AG04450 (cell line): ENCODE results near the gene DPH2. TPM values are rescaled to one million over a fixed set of nuclear protein-coding genes. Genes with fewer than 3 reads are reported as not detected.

Experiments used
- CTCF ChIA-PET: fragments of 300-600, 350-600 bp; formaldehyde crosslinking; extraction: SDS; loops from one replicate; lab custom pipeline; 2022; ENCODE audit warnings: antibody characterized with exemption, inconsistent platforms; lab: Charles Lee
- POLR2A ChIA-PET: fragments of 350-600 bp; formaldehyde crosslinking; extraction: SDS; loops from one replicate; lab custom pipeline; 2021; ENCODE audit warnings: antibody characterized with exemption, inconsistent platforms; lab: Yijun Ruan, JAX
- DNase-seq: peaks from one replicate; pipeline ENCODE4 v3.0.0-alpha.2; 2011; ENCODE audit warnings: low read depth, low spot score
- H3K27ac ChIP-seq: one replicate; pipeline ENCODE4 v1.5.1; 2012; ENCODE audit warnings: low read depth, low read length, control low read depth
- H3K27me3 ChIP-seq: one replicate; pipeline ENCODE4 v1.6.0; 2012; ENCODE audit warnings: low read length; ENCODE audit not compliant: control insufficient read depth, insufficient read depth
- H3K4me3 ChIP-seq: 2 replicates; pipeline ENCODE4 v1.5.1; 2011; ENCODE audit warnings: mild to moderate bottlenecking, low read depth, low read length, control low read depth
- H3K9me3 ChIP-seq: 2 replicates; pipeline ENCODE4 v1.5.1; 2012; ENCODE audit warnings: low read length; ENCODE audit not compliant: control insufficient read depth, insufficient read depth
- polyA plus RNA-seq: library from polyadenylated mRNA; depleted of rRNA; stranded (reverse); fragments of >200 nt; gene quantifications from 2 replicates; pipeline ENCODE4 v1.2.3, GENCODE V29; 2011
- TF ChIP-seq, protein P1 (sequence below): IDR thresholded peaks from 2 replicates; pipeline ENCODE4 v1.5.1; 2011; ENCODE audit warnings: low read depth, low read length, control low read depth, inconsistent platforms

DPH2 gene
- polyA plus RNA-seq, 1 experiment: 17.9 TPM

DNA sequence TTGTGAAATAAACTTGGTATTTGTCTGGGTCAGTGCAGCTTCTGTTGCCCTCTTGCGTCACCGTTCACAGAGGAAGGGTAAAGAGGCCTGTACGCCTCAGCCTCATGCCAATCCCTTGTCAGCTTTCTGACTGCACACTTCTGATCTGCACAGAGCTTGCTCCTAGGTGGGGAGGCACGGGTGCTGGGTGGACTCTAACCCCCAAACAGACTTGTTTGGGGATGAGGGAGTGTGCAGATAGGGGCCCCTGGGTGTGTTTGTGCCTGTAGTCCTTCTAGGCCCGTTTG is 8.4 kb downstream of the DPH2 start:
- no peaks in the 10 kb centered on the region; the same call in 1 of the 2 replicates for H3K9me3 ChIP-seq
- H3K27me3 ChIP-seq: no peaks in the 10 kb centered on the region
- CTCF ChIA-PET: interaction anchor here (0.6 to 1.8 kb wide), 2 partner anchors 37 to 44 kb away, joined by 3 to 5 read pairs; no protein-coding TSS in a partner anchor
- H3K27ac ChIP-seq: no peak overlapping the region
- TF ChIP-seq, protein P1, sequence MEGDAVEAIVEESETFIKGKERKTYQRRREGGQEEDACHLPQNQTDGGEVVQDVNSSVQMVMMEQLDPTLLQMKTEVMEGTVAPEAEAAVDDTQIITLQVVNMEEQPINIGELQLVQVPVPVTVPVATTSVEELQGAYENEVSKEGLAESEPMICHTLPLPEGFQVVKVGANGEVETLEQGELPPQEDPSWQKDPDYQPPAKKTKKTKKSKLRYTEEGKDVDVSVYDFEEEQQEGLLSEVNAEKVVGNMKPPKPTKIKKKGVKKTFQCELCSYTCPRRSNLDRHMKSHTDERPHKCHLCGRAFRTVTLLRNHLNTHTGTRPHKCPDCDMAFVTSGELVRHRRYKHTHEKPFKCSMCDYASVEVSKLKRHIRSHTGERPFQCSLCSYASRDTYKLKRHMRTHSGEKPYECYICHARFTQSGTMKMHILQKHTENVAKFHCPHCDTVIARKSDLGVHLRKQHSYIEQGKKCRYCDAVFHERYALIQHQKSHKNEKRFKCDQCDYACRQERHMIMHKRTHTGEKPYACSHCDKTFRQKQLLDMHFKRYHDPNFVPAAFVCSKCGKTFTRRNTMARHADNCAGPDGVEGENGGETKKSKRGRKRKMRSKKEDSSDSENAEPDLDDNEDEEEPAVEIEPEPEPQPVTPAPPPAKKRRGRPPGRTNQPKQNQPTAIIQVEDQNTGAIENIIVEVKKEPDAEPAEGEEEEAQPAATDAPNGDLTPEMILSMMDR: no peak
- DNase-seq: no peak
- peak overlapping the region; percentile 74 for H3K4me3 ChIP-seq
- POLR2A ChIA-PET: no interaction called here

DNA sequence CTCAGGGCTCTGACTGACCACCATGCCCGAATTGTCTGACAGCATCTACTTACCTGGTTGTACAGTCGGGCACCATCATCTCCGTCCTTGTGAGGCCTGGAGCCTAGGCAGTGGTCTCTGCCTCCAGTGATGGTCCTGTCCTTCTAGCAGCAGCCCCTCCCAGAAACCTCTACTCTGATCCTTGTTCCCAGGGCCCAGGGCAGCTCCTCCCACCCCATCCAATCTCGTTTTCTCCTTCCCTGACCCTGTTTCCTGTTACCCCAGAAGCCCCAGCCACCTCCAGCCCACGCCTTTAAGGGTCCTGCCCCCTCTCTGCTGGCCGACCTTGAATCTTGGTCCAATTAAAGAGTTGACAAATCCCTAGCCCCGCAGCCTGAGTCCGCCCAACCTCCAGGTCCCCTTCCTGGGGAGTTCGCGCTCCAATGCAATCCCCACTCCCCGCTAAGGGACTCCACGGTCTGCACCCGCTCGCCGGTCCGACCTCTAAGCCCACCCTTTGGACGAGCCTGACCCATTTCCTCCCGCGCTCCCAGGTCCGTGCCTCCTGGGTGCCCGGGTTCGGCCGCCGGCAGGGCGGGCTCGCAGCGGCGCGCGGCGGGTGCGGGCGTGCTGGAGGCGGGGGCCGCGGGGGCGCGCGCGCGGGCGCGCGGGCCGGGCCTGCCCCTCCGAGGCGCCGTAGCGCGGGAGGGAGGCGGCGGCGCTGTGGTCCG is 8.9 kb downstream of the DPH2 start, which contains the start of gene B4GALT2:
TSS of gene B4GALT2 (plus strand) at position 660 of the 710 bp plus-strand sequence. CDS start 1,951 bp downstream, outside the sequence.
- ChIA-PET POLR2A (no interaction called here), CTCF (interaction anchor here (0.6 to 1.8 kb wide), 2 partner anchors 38 to 44 kb away, joined by 3 to 5 read pairs; no protein-coding TSS in a partner anchor)
- no peaks in the 10 kb centered on the region; the same call in 1 of the 2 replicates for H3K9me3 ChIP-seq
- no peaks in the 10 kb centered on the region for H3K27me3 ChIP-seq
- H3K27ac ChIP-seq: peak within 1 kb of the TSS; percentile 57
- no peak for DNase-seq
- TF ChIP-seq, protein P1: no peak
- peak within 1 kb of the TSS; percentile 74 for H3K4me3 ChIP-seq

DNA sequence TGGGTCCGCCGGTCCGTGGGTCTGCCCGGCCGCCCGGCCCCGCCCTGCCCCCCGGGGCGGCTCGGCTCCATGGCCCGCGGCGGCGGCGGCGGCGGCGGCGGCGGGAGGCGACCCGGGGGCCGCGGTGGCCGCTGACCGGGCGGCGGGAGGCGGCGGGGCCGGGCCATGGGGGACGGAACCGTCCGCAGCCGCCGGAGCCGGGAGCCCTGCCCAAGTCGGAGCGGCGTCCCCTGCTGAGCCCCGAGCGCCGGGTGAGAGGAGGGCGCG is 9.4 kb downstream of the DPH2 start:
- POLR2A ChIA-PET: no interaction called here
- H3K27me3 ChIP-seq: no peaks in the 10 kb centered on the region
- CTCF ChIA-PET: no interaction called here
- TF ChIP-seq, protein P1: no peak
- peak overlapping the region; percentile 73 for H3K4me3 ChIP-seq
- no peaks in the 10 kb centered on the region; the same call in 1 of the 2 replicates for H3K9me3 ChIP-seq
- no peak overlapping the region for H3K27ac ChIP-seq
- no peak for DNase-seq

DNA sequence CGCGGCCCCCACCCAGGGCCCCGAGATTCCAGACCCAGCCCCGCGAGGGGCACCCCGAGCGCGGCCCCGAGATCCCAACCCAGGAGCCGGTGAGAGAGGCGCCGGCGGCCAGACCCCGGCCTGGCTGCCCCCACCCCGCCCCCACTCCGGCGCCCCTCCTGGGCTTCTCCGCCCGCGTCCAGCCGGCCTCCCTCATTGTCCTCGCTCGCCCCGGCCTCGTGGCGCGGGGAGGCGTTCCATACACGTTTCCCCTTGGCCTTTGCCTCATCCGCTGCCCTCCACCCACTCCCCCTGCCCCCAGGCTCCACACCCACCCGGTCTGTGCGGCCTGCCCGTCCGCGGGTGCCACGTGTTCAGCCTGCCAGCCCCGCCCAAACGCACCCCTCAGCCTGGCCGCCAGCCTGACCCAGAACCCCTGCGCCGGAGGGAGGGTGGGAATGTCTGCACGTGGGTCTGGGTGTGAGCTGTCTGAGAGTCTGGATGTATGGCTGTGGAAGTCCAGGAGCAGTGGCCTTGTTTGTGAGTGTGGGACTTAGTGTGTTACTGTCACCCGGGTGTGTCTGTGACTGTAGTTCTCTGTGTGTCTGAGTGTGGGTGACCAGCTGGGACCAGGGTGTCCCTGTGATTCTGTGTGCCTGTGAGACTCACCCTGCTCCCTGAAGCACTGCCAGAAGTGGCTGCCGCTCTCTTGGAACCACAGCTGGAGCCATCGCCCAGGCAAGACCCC is 9.9 kb downstream of the DPH2 start:
- TF ChIP-seq, protein P1: no peak
- Histone ChIP-seq H3K9me3 (no peaks in the 10 kb centered on the region; the same call in 1 of the 2 replicates), H3K27me3 (no peaks in the 10 kb centered on the region), H3K27ac (peak overlapping the region; percentile 57), H3K4me3 (peak overlapping the region; percentile 73)
- CTCF ChIA-PET: no interaction called here
- POLR2A ChIA-PET: interaction anchor here (0.7 to 1.2 kb wide), 2 partner anchors 10 to 57 kb away, joined by 3 to 5 read pairs; no protein-coding TSS in a partner anchor
- no peak for DNase-seq
